IMR-90 (cell line): ENCODE data around the gene BMP7.

Source experiments
- CEBPB ChIP-seq: IDR thresholded peaks from 2 replicates; pipeline ENCODE4 v1.6.1; 2012; ENCODE audit warnings: low read depth, low read length, improper control_type of control experiment
- CTCF ChIP-seq: conservative IDR thresholded peaks from 2 replicates; pipeline ENCODE4 v1.5.1; 2012; ENCODE audit warnings: mild to moderate bottlenecking, low read depth, low read length, improper control_type of control experiment
- ELK1 ChIP-seq: fragments of 150-350 bp; IDR thresholded peaks from 2 replicates; pipeline ENCODE4 v1.6.1; 2016; ENCODE audit warnings: low read depth, mild to moderate bottlenecking, low read length, moderate library complexity, borderline replicate concordance
- MAFK ChIP-seq: IDR thresholded peaks from 2 replicates; pipeline ENCODE4 v1.6.1; 2012; ENCODE audit warnings: low read depth, low read length, improper control_type of control experiment
- MXI1 ChIP-seq: IDR thresholded peaks from 2 replicates; pipeline ENCODE4 v1.6.1; 2012; ENCODE audit warnings: low read depth, mild to moderate bottlenecking, low read length, moderate library complexity, borderline replicate concordance
- NFE2L2 ChIP-seq: fragments of 150-350 bp; IDR thresholded peaks from 2 replicates; pipeline ENCODE4 v1.6.1; 2016; ENCODE audit warnings: low read depth, mild to moderate bottlenecking, low read length
- POLR2A ChIP-seq: IDR thresholded peaks from 2 replicates; pipeline ENCODE4 v1.6.1; 2012; ENCODE audit warnings: mild to moderate bottlenecking, low read depth, low read length
- RCOR1 ChIP-seq: IDR thresholded peaks from 2 replicates; pipeline ENCODE4 v1.6.1; 2012; ENCODE audit warnings: mild to moderate bottlenecking, low read length, improper control_type of control experiment; ENCODE audit not compliant: insufficient replicate concordance
- RFX5 ChIP-seq: IDR thresholded peaks from 2 replicates; pipeline ENCODE4 v1.8.0; 2012; ENCODE audit warnings: low read depth, mild to moderate bottlenecking, low read length, moderate library complexity

GRCh38 chr20:57269148-57269984 lies 2.9 kb upstream of the BMP7 start:
- no peak for TF ChIP-seq RFX5
- no peak for TF ChIP-seq CTCF
- no peak for TF ChIP-seq MAFK
- no peak for TF ChIP-seq POLR2A
- no peak for TF ChIP-seq ELK1
- TF ChIP-seq NFE2L2, result no peak
- TF ChIP-seq MXI1, result no peak
- TF ChIP-seq RCOR1, result no peak
- TF ChIP-seq CEBPB, result no peak
